Prostate gland (tissue), 2 donors: ENCODE data around the gene TNIP1. TPM values are rescaled to one million over a fixed set of nuclear protein-coding genes. Genes with fewer than 3 reads are reported as not detected.

ENCODE experiments used
- DNase-seq: peaks from one replicate; pipeline ENCODE4 v3.0.0-alpha.2; 2019; ENCODE audit warnings: low spot score
- H3K27ac ChIP-seq, 2 donors: fragments of 200-600 bp; sonication (generic); 2 replicates each; pipeline ENCODE4 v1.5.1; 2017 to 2019
- H3K27me3 ChIP-seq: fragments of 200-600 bp; sonication (generic); replicated peaks from 2 replicates; pipeline ENCODE4 v1.5.1; 2019; ENCODE audit not compliant: insufficient read depth
- H3K36me3 ChIP-seq, 2 donors: fragments of 200-600 bp; sonication (generic); 1 replicate in 1 of 2; 2 replicates in 1 of 2; pipeline versions ENCODE4 v1.5.1 to v1.8.1; 2017 to 2019
- H3K4me1 ChIP-seq: fragments of 200-600 bp; sonication (generic); replicated peaks from 2 replicates; pipeline ENCODE4 v1.5.1; 2019
- H3K4me3 ChIP-seq, 2 donors: fragments of 200-600 bp; sonication (generic); 2 replicates each; pipeline ENCODE4 v1.5.1; 2017 to 2019
- H3K9me3 ChIP-seq: fragments of 200-600 bp; sonication (generic); 2 replicates; pipeline ENCODE4 v1.5.1; 2017
- CTCF ChIP-seq, 4 experiments: fragments of 200-600 bp in 2 of 4; fragments of 450-650 bp in 2 of 4; sonication (generic) in 2 of 4; IDR thresholded peaks; 1 replicate in 3 of 4; 2 replicates in 1 of 4; pipeline ENCODE4 v1.5.1; 2016 to 2019; ENCODE audit warnings: antibody characterized with exemption in 4 of 4, mild to moderate bottlenecking in 2 of 4, moderate library complexity in 2 of 4
- POLR2A ChIP-seq: fragments of 450-650 bp; IDR thresholded peaks from one replicate; pipeline ENCODE4 v1.6.1; 2016; ENCODE audit warnings: antibody characterized with exemption, mild to moderate bottlenecking
- POLR2AphosphoS5 ChIP-seq: sonication (generic); formaldehyde crosslinking; IDR thresholded peaks from one replicate; pipeline ENCODE4 v1.6.1; 2017; ENCODE audit warnings: antibody characterized with exemption
- WGBS: methylation state at CpG from one replicate; pipeline ENCODE4 v1.1.5; 2018; 5-methylcytosine and 5-hydroxymethylcytosine counted together
- intact Hi-C: fragments of 100-400 bp; cut with DNase I; formaldehyde crosslinking; loops from one replicate; pipeline ENCODE4 v1.14.2; 2022
- total RNA-seq, 2 donors: library from RNA; depleted of rRNA; stranded (reverse); fragments of >200 nt; gene quantifications; one replicate each; pipeline ENCODE4 v1.1.0, GENCODE V29; 2016

The TNIP1 gene
- total RNA-seq, 2 donors from 2014 or later, result 61.9 to 81.6 TPM

GRCh38 chr5:151027961-151028479, 52.8 kb downstream of the TNIP1 start:
- TF ChIP-seq POLR2A (no peak), POLR2AphosphoS5 (no peak), CTCF (IDR thresholded peaks at IDR 0.05) (no peak)
- Histone ChIP-seq H3K4me1 (peaks cover 22% of the 10 kb centered on the region), H3K4me3 (no peak overlapping the region), H3K27me3 (no peaks in the 10 kb centered on the region), H3K36me3 (peaks cover 5 to 10% of the 10 kb centered on the region in 2 donors), H3K27ac (no peak overlapping the region), H3K9me3 (no peaks in the 10 kb centered on the region)
- WGBS, result 88% methylated on average over 6 of the region's 11 CpGs
- intact Hi-C loops, result no loop called here
- no peak for DNase-seq

GRCh38 chr5:151026679-151027078, 54.2 kb downstream of the TNIP1 start:
- H3K4me3 ChIP-seq, result no peak overlapping the region
- intact Hi-C loops, result no loop called here
- DNase-seq, result no peak
- peaks cover 22% of the 10 kb centered on the region for H3K4me1 ChIP-seq
- no peaks in the 10 kb centered on the region for H3K9me3 ChIP-seq
- peak overlapping the region in 1 of 2 donors; percentile 14 for H3K27ac ChIP-seq
- WGBS, result 78% methylated on average over 7 of the region's 7 CpGs
- no peaks in the 10 kb centered on the region for H3K27me3 ChIP-seq
- peaks cover 2 to 5% of the 10 kb centered on the region in 2 donors for H3K36me3 ChIP-seq
- TF ChIP-seq POLR2AphosphoS5, result no peak
- no peak for TF ChIP-seq POLR2A
- TF ChIP-seq CTCF (IDR thresholded peaks at IDR 0.05), result no peak

- H3K27ac ChIP-seq, result peak overlapping the region in 1 of 2 donors; percentile 14
- no peaks in the 10 kb centered on the region for H3K27me3 ChIP-seq
- TF ChIP-seq CTCF (IDR thresholded peaks at IDR 0.05) (no peak), POLR2AphosphoS5 (no peak)
- H3K9me3 ChIP-seq, result no peaks in the 10 kb centered on the region
- no peak overlapping the region for H3K4me3 ChIP-seq
- 94% methylated on average over 9 of the region's 9 CpGs for WGBS
- peaks cover 0 to 5% of the 10 kb centered on the region in 2 donors for H3K36me3 ChIP-seq
- intact Hi-C loops, result no loop called here
- peaks cover 22% of the 10 kb centered on the region for H3K4me1 ChIP-seq
- DNase-seq, result no peak
These were observed 54.7 kb downstream of the TNIP1 start for GRCh38 chr5:151026088-151026487.

GRCh38 chr5:151025250-151025606, 55.6 kb downstream of the TNIP1 start:
- peaks cover 0 to 5% of the 10 kb centered on the region in 2 donors for H3K36me3 ChIP-seq
- H3K27me3 ChIP-seq, result no peaks in the 10 kb centered on the region
- TF ChIP-seq CTCF (IDR thresholded peaks at IDR 0.05), result no peak
- TF ChIP-seq POLR2AphosphoS5, result no peak
- no peak for TF ChIP-seq POLR2A
- H3K9me3 ChIP-seq, result no peaks in the 10 kb centered on the region
- peak overlapping the region in 1 of 2 donors; percentile 84 for H3K27ac ChIP-seq
- intact Hi-C loops, result no loop called here
- peaks cover 20% of the 10 kb centered on the region for H3K4me1 ChIP-seq
- DNase-seq, result no peak
- 90% methylated on average over 7 of the region's 7 CpGs for WGBS
- H3K4me3 ChIP-seq, result no peak overlapping the region

GRCh38 chr5:151024440-151025249, 56.2 kb downstream of the TNIP1 start:
- H3K27ac ChIP-seq, result peak overlapping the region; percentile 84 to 86

More at GRCh38 chr5:151024440-151025249, 56.2 kb downstream of the TNIP1 start:
- WGBS, result 84% methylated on average over 7 of the region's 7 CpGs
- no peak for DNase-seq
- no peaks in the 10 kb centered on the region for H3K9me3 ChIP-seq
- intact Hi-C loops, result no loop called here
- H3K36me3 ChIP-seq, result peaks cover 0 to 5% of the 10 kb centered on the region in 2 donors
- TF ChIP-seq POLR2A (no peak), CTCF (IDR thresholded peaks at IDR 0.05) (no peak), POLR2AphosphoS5 (no peak)
- no peaks in the 10 kb centered on the region for H3K27me3 ChIP-seq
- H3K4me1 ChIP-seq, result peaks cover 16% of the 10 kb centered on the region
- peak overlapping the region in 1 of 2 donors; percentile 10 for H3K4me3 ChIP-seq
